BLaER1 treated with 17β-estradiol and CSF1 and Interleukin-3, amounts not matched to agents 10 nM and 100 nM (cell line): ENCODE data around the gene FDX2.

Source experiments
- H3K27ac ChIP-seq, 11 experiments: shearing (Covaris generic); formaldehyde crosslinking; 2 replicates each; pipeline ENCODE4 v1.8.1; 2022
- H3K27me3 ChIP-seq, 11 experiments: shearing (Covaris generic); formaldehyde crosslinking; 2 replicates each; pipeline ENCODE4 v1.8.1; 2022
- H3K36me3 ChIP-seq, 11 experiments: shearing (Covaris generic); formaldehyde crosslinking; 2 replicates each; pipeline ENCODE4 v1.8.1; 2022
- H3K4me1 ChIP-seq, 10 experiments: shearing (Covaris generic); formaldehyde crosslinking; 2 replicates each; pipeline ENCODE4 v1.8.1; 2022
- H3K4me2 ChIP-seq, 11 experiments: shearing (Covaris generic); formaldehyde crosslinking; 2 replicates each; pipeline ENCODE4 v1.8.1; 2022
- H3K4me3 ChIP-seq, 10 experiments: shearing (Covaris generic); formaldehyde crosslinking; 2 replicates each; pipeline ENCODE4 v1.8.1; 2022
- H3K9ac ChIP-seq, 11 experiments: shearing (Covaris generic); formaldehyde crosslinking; 2 replicates each; pipeline ENCODE4 v1.8.1; 2022
- H3K9me3 ChIP-seq, 11 experiments: shearing (Covaris generic); formaldehyde crosslinking; replicated peaks in 1 of 11; 2 replicates each; pipeline ENCODE4 v1.8.1; 2022
- H4K20me1 ChIP-seq, 11 experiments: shearing (Covaris generic); formaldehyde crosslinking; 2 replicates each; pipeline ENCODE4 v1.8.1; 2022
- Cebpa-rat ChIP-seq, 11 experiments: shearing (Covaris generic); IDR thresholded peaks; 2 replicates each; pipeline ENCODE4 v1.8.1; 2022

FDX2 gene

DNA sequence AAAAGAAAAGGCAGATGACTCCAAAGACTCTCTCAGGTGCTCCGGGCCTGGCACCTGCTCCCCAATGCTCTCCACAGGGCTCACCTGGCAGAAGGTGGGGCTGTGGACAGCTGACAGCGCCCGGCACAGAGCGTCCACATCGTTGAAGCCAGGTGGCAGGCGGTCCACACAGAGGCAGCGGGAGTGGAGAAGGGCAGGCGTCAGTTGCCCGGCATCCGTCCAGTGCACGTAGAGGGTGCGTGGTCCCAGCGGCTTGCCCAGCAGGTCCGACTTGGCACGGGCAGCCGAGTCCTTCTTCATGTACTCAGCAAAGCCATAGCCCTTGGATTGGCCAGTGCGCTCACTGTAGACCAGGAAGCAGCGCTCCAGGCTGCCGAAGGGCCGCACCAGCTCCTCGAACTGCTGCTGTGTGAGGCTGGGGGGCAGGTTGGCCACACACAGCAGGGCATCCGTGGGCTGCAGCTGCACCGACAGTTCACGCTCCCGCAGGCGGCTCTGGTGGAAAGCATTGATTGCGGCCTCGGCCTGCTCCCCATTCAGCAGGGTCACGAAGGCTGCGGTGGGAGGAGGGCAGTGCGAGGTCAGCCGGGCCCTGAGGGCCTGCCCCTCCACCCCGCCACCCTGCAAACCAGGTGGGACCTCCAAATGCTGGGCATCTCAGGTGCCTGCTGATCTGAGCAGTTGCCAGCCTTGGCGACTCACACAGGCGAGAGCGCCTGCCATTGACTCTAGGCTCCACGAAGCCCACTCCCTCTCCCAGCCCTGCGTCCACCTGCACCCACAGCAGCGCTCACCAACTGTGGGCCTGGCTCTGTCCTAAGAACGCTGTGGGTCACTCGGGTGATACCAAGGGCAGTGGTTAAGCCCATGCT is 13.0 kb upstream of the FDX2 start:
- no peak for TF ChIP-seq Cebpa-rat (IDR thresholded peaks at IDR 0.05)
- Histone ChIP-seq H3K9ac (no peak overlapping the region), H3K36me3 (peaks cover 64 to 85% (median 73%) of the 10 kb centered on the region in 11 experiments)

DNA sequence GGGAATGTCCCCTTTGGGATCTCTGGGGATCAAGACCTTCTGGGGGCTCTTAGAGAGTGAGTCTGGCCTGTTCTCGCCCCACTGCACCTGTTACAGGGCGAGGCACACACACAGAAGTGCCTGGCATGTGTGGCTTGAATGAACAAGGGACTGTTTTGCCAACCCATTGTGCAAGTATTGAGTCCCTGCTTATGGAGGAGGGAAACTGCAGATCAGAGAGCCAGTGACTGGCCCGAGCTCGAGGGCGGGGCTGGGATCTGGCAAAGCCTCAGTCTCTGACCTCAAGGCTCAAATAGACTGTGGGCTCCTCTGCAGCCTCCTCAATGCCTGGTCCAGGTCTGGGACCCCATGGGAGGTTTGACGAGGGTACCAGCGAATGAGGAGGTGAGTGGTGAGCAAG is 12.0 kb upstream of the FDX2 start:
- H3K4me3 ChIP-seq = no peak overlapping the region
- no peaks in the 10 kb centered on the region for H3K27me3 ChIP-seq
- peaks cover 64 to 95% (median 79%) of the 10 kb centered on the region in 11 experiments for H3K36me3 ChIP-seq
- peaks cover 18 to 100% (median 98%) of the 10 kb centered on the region in 11 experiments for H4K20me1 ChIP-seq
- H3K9ac ChIP-seq = no peak overlapping the region
- H3K4me2 ChIP-seq = peak overlapping the region; percentile 27 to 95 (median 87); a peak in 19 of 22 replicates
- no peak for TF ChIP-seq Cebpa-rat (IDR thresholded peaks at IDR 0.05)
- no peaks in the 10 kb centered on the region for H3K9me3 ChIP-seq
- no peak overlapping the region for H3K27ac ChIP-seq
- peaks cover 48 to 87% (median 74%) of the 10 kb centered on the region in 10 experiments for H3K4me1 ChIP-seq

More for the DNA sequence above, 13.0 kb upstream of the FDX2 start:
- Histone ChIP-seq H3K9me3 (no peaks in the 10 kb centered on the region), H3K4me2 (no peak overlapping the region), H3K27me3 (no peaks in the 10 kb centered on the region), H3K4me3 (no peak overlapping the region), H3K27ac (no peak overlapping the region), H4K20me1 (peaks cover 18 to 94% (median 91%) of the 10 kb centered on the region in 11 experiments), H3K4me1 (peaks cover 40 to 79% (median 66%) of the 10 kb centered on the region in 10 experiments)

DNA sequence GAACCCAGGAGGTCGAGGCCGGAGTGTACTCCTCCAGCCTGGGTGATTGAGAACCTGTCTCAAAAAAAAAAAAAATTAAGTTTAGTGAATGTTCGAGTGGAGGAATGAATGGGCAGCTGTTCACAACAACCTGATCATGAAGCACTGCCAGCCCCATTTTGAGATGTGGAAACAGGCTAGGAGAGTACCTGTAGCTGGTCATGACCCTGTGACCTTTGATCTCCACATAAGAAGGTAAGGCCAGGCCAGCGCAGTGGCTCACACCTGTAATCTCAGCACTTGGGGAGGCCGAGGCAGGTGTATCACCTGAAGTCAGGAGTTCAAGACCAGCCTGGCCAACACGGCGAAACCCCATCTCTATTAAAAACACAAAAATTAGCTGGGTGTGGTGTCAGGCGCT is 9.9 kb upstream of the FDX2 start:
- no peak for TF ChIP-seq Cebpa-rat (IDR thresholded peaks at IDR 0.05)
- no peaks in the 10 kb centered on the region for H3K9me3 ChIP-seq
- H3K4me3 ChIP-seq = peak overlapping the region in 2 of 10 experiments; percentile 2 to 10; a peak in 3 of 20 replicates
- H3K9ac ChIP-seq = peak overlapping the region in 9 of 11 experiments; percentile 15 to 52 (median 37); a peak in 10 of 22 replicates
- H3K4me1 ChIP-seq = peaks cover 36 to 84% (median 72%) of the 10 kb centered on the region in 10 experiments
- H3K27me3 ChIP-seq = no peaks in the 10 kb centered on the region
- H3K27ac ChIP-seq = peak overlapping the region in 10 of 11 experiments; percentile 5 to 62 (median 34); a peak in 13 of 22 replicates
- H3K36me3 ChIP-seq = peaks cover 82 to 100% (median 92%) of the 10 kb centered on the region in 11 experiments
- peak overlapping the region; percentile 58 to 95 (median 87); a peak in 21 of 22 replicates for H3K4me2 ChIP-seq
- peaks cover 6 to 100% (median 99%) of the 10 kb centered on the region in 11 experiments for H4K20me1 ChIP-seq

DNA sequence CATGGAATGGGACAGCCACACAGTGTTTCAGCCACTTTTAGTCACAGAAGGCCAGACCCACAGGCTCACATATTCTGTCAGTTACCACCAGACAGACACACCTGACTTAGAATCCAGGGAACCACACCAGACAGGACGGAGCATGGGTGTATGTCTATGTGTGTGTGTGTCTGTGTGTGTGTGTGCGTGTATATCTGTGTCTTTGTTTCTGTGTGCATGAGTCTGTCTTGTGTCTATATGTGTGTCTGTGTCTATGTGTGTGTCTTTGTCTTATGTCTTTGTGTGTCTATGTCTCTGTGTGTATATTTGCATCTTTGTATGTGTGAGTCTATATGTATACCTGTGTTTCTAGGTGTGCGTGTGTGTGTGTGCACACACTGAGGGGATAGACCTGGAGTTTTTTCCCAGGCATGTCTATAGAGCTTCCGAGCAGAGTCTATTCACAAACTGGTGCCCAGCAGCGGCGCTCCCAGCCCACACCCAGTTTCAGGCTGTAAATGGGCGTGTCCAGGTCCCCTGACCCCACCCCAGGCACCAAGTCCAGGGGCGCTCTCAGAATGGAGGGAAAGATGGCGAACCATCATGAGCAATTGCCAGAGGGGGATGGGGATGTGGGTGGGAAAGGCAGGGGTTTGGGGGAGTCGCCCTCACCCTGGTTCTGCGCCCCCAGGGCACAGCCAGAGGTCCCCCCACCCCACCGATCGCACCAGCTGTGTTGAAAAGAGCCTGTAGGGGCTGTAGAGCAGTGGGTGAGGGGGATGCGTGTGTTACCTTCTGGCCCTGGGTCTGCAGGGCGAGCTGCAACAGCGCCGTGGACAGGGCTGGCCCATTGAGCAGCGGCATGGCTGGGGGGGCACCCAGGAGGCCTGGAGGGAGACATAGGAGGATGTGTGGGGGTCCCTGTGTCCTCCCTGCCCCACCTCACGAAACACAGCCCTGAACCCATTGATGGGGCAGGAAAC is 6.3 kb upstream of the FDX2 start:
- H3K36me3 ChIP-seq = peaks cover 77 to 100% (median 92%) of the 10 kb centered on the region in 11 experiments

DNA sequence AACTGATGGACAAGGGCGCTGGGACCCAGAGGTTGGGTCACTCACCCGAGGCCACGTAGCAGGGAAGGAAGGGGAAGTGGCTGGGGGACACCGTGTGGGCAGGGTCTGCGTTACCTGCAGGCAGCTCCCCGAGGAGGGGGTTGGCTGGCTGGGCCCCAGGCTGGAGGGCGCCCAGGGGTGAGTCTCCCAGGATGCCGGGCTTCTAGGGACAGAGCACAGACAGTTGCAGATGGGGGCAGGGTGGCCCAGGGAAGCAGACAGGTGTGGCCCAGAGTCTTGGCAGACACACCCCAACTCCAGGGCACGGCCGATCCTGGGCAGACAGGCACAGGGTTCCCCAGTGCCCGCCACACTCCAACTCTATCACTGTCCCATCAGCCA is 5.6 kb upstream of the FDX2 start:
- Histone ChIP-seq H3K9me3 (no peaks in the 10 kb centered on the region), H3K4me1 (peaks cover 24 to 57% (median 49%) of the 10 kb centered on the region in 10 experiments), H3K9ac (peak overlapping the region in 3 of 11 experiments; percentile 13 to 71 (median 44); a peak in 6 of 22 replicates), H3K27me3 (no peaks in the 10 kb centered on the region), H3K27ac (peak overlapping the region in 3 of 11 experiments; percentile 7 to 55 (median 25); a peak in 3 of 22 replicates), H3K4me2 (peak overlapping the region in 2 of 11 experiments; percentile 87 to 91; a peak in 1 of 22 replicates), H3K36me3 (peaks cover 78 to 100% (median 95%) of the 10 kb centered on the region in 11 experiments), H3K4me3 (no peak overlapping the region), H4K20me1 (peaks cover 0 to 96% (median 70%) of the 10 kb centered on the region in 11 experiments; a peak in 21 of 22 replicates)
- TF ChIP-seq Cebpa-rat (IDR thresholded peaks at IDR 0.05) = no peak

More for the DNA sequence above, 6.3 kb upstream of the FDX2 start:
- Histone ChIP-seq H4K20me1 (peaks cover 0 to 96% (median 73%) of the 10 kb centered on the region in 11 experiments; a peak in 21 of 22 replicates), H3K4me3 (peak overlapping the region in 2 of 10 experiments; percentile 8 to 22; a peak in 1 of 20 replicates), H3K9me3 (no peaks in the 10 kb centered on the region), H3K27me3 (no peaks in the 10 kb centered on the region), H3K9ac (peak overlapping the region in 8 of 11 experiments; percentile 41 to 71 (median 53); a peak in 11 of 22 replicates), H3K4me2 (peak overlapping the region in 10 of 11 experiments; percentile 74 to 95 (median 87); a peak in 17 of 22 replicates), H3K27ac (peak overlapping the region in 9 of 11 experiments; percentile 17 to 77 (median 64); a peak in 14 of 22 replicates), H3K4me1 (peaks cover 32 to 62% (median 56%) of the 10 kb centered on the region in 10 experiments)
- TF ChIP-seq Cebpa-rat (IDR thresholded peaks at IDR 0.05) = no peak

DNA sequence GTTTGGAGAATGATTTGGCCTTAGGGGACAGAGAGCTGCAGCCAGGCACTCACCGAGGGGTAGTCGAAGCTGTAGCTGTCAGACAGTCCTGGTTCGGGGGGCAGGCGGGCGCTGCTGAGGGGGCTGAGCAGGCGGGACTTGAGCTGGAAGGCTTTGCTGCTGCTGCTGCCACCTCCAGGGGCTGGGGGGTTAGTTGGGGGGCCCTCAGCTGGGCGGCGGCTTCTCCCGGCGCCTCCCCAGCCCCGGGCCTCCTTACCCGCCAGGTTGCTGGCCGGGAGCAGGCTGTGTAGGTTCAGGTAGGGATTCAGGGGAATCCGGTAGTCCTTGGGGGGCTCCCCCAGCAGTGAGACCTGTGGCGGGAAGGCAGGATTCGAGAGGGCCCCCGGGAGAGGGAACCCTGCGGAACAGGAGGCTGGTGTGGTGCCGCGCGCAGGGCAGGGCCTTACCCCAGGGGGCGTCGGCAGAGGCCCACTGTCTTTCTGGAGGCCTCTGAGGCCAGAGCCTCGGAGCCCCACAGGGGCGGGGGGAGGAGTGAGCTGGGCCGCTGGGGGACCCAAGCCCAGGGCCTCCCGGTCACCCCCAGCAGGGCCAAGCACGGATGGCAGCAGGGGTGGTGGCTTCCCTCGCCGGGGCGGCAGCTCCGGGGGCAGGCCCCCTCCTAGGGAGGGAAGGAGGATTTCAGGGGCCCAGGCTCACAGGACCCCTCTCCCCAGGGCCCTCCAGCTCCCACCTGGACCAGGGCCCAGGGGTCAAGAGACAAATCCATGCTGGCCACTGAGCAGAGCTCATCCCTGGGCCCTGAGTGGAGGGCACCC is 5.0 kb upstream of the FDX2 start:
- Histone ChIP-seq H3K4me1 (peaks cover 24 to 56% (median 47%) of the 10 kb centered on the region in 10 experiments), H3K9ac (peak overlapping the region in 5 of 11 experiments; percentile 13 to 71 (median 18); a peak in 6 of 22 replicates), H4K20me1 (peaks cover 0 to 95% (median 65%) of the 10 kb centered on the region in 11 experiments; a peak in 21 of 22 replicates), H3K4me2 (no peak overlapping the region), H3K9me3 (no peaks in the 10 kb centered on the region), H3K27ac (peak overlapping the region in 3 of 11 experiments; percentile 25 to 55 (median 26); a peak in 5 of 22 replicates), H3K36me3 (peaks cover 75 to 100% (median 93%) of the 10 kb centered on the region in 11 experiments), H3K27me3 (no peaks in the 10 kb centered on the region), H3K4me3 (no peak overlapping the region)
- no peak for TF ChIP-seq Cebpa-rat (IDR thresholded peaks at IDR 0.05)

DNA sequence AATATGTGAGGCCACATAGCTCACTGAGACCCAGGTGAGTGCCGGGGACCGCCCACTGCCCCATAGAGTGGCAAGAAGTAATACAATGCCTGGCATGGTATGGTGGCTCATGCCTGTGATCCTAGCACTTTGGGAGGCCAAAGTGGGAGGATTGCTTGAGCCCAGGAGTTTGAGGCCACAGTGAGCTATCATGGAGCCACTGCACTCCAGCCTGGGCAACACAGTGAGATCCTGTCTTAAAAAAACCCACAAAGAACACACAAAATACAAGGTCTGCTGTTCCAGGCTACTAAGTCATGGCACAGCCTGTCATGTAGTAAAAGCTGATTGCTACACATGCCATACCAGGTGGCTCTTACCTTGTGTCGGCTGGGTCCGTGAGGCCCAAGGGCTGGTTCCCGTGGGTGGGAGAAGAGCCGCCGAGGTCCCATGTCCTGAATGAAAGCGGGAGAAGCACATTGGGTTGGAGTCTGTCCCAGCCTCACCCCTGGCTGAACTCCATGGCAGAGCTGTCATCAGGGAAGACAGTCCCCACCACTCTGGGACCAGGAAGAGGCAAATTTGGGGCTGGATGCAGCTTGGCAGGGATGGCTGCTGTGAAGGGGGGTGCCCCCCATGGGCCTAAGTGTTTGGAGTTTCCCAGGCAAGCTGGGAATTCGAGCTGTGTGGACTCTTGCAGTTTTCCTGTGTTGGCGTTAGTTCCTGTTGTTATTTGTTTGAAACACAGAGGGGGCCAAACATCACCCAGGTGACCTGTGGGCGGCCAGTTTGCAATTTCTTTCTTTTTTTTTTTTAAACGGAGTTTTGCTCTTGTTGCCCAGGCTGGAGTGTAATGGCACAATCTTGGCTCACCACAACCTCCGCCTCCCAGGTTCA is 3.2 kb upstream of the FDX2 start:
- H3K9ac ChIP-seq = no peak overlapping the region

More for the DNA sequence above, 3.2 kb upstream of the FDX2 start:
- H3K4me3 ChIP-seq = no peak overlapping the region
- H3K36me3 ChIP-seq = peaks cover 57 to 82% (median 75%) of the 10 kb centered on the region in 11 experiments
- no peaks in the 10 kb centered on the region for H3K27me3 ChIP-seq
- H3K4me1 ChIP-seq = peaks cover 31 to 52% (median 42%) of the 10 kb centered on the region in 10 experiments
- no peak overlapping the region for H3K27ac ChIP-seq
- H3K9me3 ChIP-seq = no peaks in the 10 kb centered on the region
- H4K20me1 ChIP-seq = peaks cover 0 to 77% (median 47%) of the 10 kb centered on the region in 11 experiments; a peak in 20 of 22 replicates
- H3K4me2 ChIP-seq = no peak overlapping the region
- TF ChIP-seq Cebpa-rat (IDR thresholded peaks at IDR 0.05) = no peak
